NT2/D1 (cell line): ENCODE data around the gene LCP2.

Experiments
- DNase-seq: peaks from one replicate; pipeline ENCODE4 v3.0.0-alpha.2; 2011; ENCODE audit warnings: low read depth, low spot score
- H3K27me3 ChIP-seq: 2 replicates; pipeline ENCODE4 v1.6.0; 2011; ENCODE audit warnings: mild to moderate bottlenecking; ENCODE audit not compliant: insufficient read length, insufficient read depth
- H3K36me3 ChIP-seq: 2 replicates; pipeline ENCODE4 v1.6.1; 2011; ENCODE audit warnings: mild to moderate bottlenecking, low read length, mixed read lengths; ENCODE audit not compliant: insufficient read depth, insufficient read length
- H3K4me1 ChIP-seq: 2 replicates; pipeline ENCODE4 v1.5.1; 2011; ENCODE audit not compliant: insufficient read depth, insufficient read length
- H3K4me3 ChIP-seq: 2 replicates; pipeline ENCODE4 v1.5.1; 2011; ENCODE audit warnings: low read depth; ENCODE audit not compliant: insufficient read length
- H3K9ac ChIP-seq: 2 replicates; pipeline ENCODE4 v1.6.0; 2011; ENCODE audit warnings: low read depth; ENCODE audit not compliant: insufficient read length
- H3K9me3 ChIP-seq: 2 replicates; pipeline ENCODE4 v1.5.1; 2011; ENCODE audit warnings: mild to moderate bottlenecking, low read length; ENCODE audit not compliant: insufficient read depth
- SUZ12 ChIP-seq: IDR thresholded peaks from 2 replicates; pipeline ENCODE4 v1.6.1; 2011; ENCODE audit not compliant: insufficient read length, insufficient read depth; ENCODE audit errors: extremely low read depth
- YY1 ChIP-seq: IDR thresholded peaks from 2 replicates; pipeline ENCODE4 v1.6.1; 2011; ENCODE audit not compliant: insufficient read length, insufficient read depth
- ZNF274 ChIP-seq: IDR thresholded peaks from 2 replicates; pipeline ENCODE4 v1.6.1; 2011; ENCODE audit warnings: mild to moderate bottlenecking, low read depth, low read length

LCP2 gene

GRCh38 chr5:170280011-170280493 is 17.5 kb downstream of the LCP2 start:
- H3K4me1 ChIP-seq: peaks cover 11% of the 10 kb centered on the region
- TF ChIP-seq YY1: no peak
- TF ChIP-seq ZNF274: no peak
- TF ChIP-seq SUZ12: no peak
- no peaks in the 10 kb centered on the region for H3K36me3 ChIP-seq
- DNase-seq: no peak
- H3K9me3 ChIP-seq: peaks cover 12% of the 10 kb centered on the region
- no peak overlapping the region for H3K9ac ChIP-seq
- H3K27me3 ChIP-seq: no peaks in the 10 kb centered on the region
- no peak overlapping the region for H3K4me3 ChIP-seq

DNA sequence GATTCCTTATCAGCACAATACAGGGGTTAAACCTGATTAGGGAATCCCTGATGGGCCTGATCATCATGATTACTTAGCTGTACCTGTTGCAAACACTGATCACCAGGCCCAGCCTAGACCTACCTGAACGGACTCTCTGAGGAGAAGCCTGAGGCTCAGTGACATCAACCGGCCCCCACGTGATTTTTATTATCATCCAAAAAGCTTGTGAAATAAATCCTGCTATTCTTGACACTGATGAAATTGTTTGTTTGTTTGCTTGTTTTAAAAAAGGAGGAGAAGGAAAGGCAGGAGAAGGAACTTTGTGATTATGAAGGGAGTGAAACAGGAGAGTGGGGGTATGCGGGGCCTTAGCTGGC is 18.1 kb downstream of the LCP2 start:
- no peak for TF ChIP-seq SUZ12
- TF ChIP-seq YY1: no peak
- no peak for TF ChIP-seq ZNF274
- Histone ChIP-seq H3K9ac (no peak overlapping the region), H3K27me3 (no peaks in the 10 kb centered on the region), H3K36me3 (no peaks in the 10 kb centered on the region), H3K4me1 (peaks cover 11% of the 10 kb centered on the region), H3K9me3 (peaks cover 11% of the 10 kb centered on the region), H3K4me3 (no peak overlapping the region)
- no peak for DNase-seq

DNA sequence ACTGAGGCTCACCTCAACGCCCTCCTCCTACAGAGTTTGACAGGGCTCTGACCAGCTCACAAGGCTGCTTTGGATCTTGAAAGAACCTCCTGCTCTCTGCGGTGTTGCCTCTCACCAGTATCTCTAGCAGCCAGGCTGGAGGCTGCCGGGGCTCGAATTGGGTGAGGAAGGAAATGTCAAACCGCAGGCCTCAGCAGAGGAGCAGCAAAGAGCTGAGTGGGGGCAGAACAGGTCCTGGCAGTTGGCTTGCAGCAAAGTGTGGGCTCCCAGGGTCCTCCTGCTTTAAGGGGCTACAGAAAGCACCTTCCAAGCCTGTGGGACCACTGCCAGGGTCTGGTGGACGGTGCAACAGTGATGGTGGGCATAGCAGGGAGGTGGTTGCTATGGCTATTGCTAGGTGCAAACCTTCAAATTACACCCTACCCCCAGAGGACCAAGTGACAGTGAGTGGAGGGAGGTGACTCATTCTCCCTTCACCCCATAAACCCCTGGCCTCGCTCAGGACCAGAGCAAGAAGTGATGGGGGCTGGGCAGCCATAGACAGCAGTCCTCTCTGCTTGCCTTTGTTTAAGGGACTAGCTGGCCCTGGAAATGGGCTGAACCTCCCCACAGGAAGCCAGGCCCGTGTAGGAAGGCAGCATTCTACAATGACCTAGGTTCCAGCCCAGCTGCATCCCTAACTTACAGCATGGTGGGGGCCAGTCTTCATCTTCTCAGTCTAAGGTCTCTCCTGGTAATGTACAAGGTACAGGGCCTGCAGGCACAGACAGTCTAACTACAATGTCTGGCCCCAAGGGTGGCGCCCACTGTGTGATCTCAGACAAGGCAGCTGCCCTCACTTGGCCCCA is 18.7 kb downstream of the LCP2 start:
- H3K27me3 ChIP-seq: no peaks in the 10 kb centered on the region
- H3K4me1 ChIP-seq: peaks cover 14% of the 10 kb centered on the region
- H3K9ac ChIP-seq: no peak overlapping the region
- H3K36me3 ChIP-seq: no peaks in the 10 kb centered on the region
- no peak overlapping the region for H3K4me3 ChIP-seq
- H3K9me3 ChIP-seq: peaks cover 5% of the 10 kb centered on the region
- TF ChIP-seq YY1: no peak
- TF ChIP-seq ZNF274: no peak
- TF ChIP-seq SUZ12: no peak
- DNase-seq: no peak

GRCh38 chr5:170277867-170278281 is 19.7 kb downstream of the LCP2 start:
- no peak for TF ChIP-seq ZNF274
- TF ChIP-seq YY1: no peak
- TF ChIP-seq SUZ12: no peak
- no peaks in the 10 kb centered on the region for H3K27me3 ChIP-seq
- DNase-seq: no peak
- peaks cover 14% of the 10 kb centered on the region for H3K4me1 ChIP-seq
- H3K36me3 ChIP-seq: no peaks in the 10 kb centered on the region
- H3K9ac ChIP-seq: no peak overlapping the region
- H3K9me3 ChIP-seq: no peaks in the 10 kb centered on the region
- no peak overlapping the region for H3K4me3 ChIP-seq

DNA sequence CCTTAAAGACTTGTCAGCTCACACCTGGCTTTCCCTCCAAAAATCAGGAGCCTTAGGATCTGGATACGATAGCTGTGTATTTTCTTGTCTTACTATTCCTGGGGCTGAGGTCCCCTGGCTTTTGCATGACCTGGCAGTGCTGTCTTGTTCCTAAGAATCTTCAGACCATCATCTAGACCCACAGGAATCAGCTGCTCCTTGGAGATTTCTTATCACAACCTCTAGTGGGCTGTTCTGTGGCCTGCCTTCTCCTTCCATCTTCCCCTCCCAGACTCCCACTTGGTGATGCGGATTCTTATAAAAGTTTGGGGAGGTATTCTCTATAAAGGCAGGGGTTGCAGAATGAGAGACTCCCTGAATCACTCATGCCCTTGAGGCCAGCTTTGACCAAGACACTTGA is 21.4 kb downstream of the LCP2 start:
- Histone ChIP-seq H3K9ac (no peak overlapping the region), H3K36me3 (no peaks in the 10 kb centered on the region), H3K4me1 (peaks cover 14% of the 10 kb centered on the region), H3K9me3 (no peaks in the 10 kb centered on the region), H3K27me3 (no peaks in the 10 kb centered on the region), H3K4me3 (no peak overlapping the region)
- no peak for DNase-seq
- no peak for TF ChIP-seq ZNF274
- no peak for TF ChIP-seq YY1
- no peak for TF ChIP-seq SUZ12

DNA sequence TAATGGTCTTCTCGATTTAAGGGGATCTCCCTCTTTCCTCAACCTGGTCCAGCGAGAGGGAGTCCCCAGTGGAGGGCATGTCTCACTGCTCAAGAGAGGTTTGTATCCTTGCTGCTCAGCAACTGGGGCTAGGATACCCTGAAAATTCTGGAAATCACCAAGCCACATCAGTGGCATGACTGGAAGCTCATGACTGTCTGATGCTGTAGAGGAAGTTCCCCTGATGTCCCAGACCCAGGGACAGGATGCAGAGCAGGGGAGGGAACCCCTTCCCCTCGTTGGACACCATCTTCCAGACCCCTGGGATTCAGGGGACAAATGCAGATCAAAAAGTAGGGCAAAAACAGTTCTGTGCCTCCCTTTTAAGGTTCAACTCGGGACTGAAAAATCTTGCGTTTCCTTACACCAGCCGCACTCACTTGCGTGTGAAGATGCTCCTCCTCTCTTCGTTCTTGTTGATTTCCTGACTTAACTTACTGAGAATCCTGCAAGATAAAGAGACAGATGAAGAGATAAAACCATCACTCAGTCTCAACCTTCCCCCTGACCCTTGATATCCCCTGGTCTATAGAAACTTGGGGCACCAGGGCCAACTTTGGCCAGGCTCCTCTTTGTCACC is 22.1 kb downstream of the LCP2 start:
- Histone ChIP-seq H3K4me3 (no peak overlapping the region), H3K9ac (no peak overlapping the region), H3K27me3 (no peaks in the 10 kb centered on the region), H3K36me3 (no peaks in the 10 kb centered on the region), H3K4me1 (peaks cover 12% of the 10 kb centered on the region), H3K9me3 (no peaks in the 10 kb centered on the region)
- no peak for TF ChIP-seq YY1
- no peak for TF ChIP-seq ZNF274
- TF ChIP-seq SUZ12: no peak
- DNase-seq: no peak

DNA sequence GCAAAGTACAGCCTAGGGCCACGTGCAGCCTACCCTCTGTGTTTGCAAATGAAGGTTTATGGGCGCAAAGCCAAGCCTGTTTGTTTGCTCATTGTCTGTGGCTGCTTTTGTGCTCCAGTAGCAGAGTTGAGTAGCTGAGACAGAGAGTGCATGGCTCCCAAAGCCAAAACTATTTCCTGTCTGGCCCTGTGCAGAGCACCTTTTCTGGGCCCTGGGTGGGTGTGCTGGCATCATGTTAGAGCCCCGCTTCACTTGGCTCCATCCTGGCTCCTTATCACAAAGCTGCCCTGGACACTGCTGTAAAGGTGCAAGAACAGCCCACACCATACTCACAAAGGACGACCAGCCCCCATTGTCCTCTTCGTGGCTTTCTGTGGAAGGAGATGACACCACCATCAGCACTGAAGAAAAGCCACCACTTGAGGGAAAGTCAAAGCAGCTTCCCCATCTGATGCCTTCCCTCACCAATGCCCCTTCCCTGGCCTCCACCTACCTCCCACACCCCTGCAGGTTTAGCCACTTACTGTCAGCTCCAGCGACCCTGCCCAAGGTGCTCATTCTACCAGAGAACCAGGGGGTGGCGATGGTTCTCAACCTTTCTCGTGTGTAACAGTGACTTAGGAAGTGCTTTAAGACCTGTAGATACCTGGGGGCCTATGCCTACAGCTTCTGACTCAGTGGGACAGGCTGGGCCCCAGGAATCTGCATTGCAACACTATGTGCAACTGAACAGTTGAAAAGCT is 23.4 kb downstream of the LCP2 start:
- H3K9ac ChIP-seq: no peak overlapping the region
- H3K4me3 ChIP-seq: no peak overlapping the region
- H3K9me3 ChIP-seq: no peaks in the 10 kb centered on the region
- H3K4me1 ChIP-seq: peaks cover 12% of the 10 kb centered on the region
- TF ChIP-seq SUZ12: no peak
- no peak for TF ChIP-seq YY1
- TF ChIP-seq ZNF274: no peak
- H3K27me3 ChIP-seq: no peaks in the 10 kb centered on the region
- peak; percentile 55 for DNase-seq
- H3K36me3 ChIP-seq: no peaks in the 10 kb centered on the region
